ENCODE results near the gene ARGFX.
"Not testable (repeated sequence)": the region's sequence is repeated elsewhere in the genome, so short reads cannot be mapped to it uniquely, and the experiment has no call there.

Gene ARGFX

DNA sequence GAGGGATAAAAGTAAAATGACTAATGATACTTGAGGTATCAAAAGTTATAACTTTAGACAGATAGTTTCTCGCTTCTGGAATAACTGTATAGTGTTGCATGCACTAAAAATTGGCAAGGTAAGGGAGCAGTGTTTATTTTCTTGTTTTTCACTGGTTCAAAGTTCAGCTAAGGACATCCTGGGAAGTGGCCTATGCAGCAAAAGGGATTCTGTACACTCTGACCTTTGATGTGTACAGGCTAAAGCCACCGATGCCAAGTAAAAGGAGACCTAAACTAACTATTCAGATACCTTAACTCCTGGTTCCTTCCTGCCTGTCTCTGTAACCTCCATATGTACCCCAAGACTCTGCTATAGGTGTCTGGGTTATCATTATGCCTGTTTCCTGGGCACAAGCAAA lies 27.1 kb downstream of the ARGFX start:
- H3K9ac ChIP-seq (ENCODE audit: low read length): no peak overlapping the region
- no peak overlapping the region for H3K4me3 ChIP-seq (ENCODE audit: low read depth, low read length, poor library complexity, severe bottlenecking)
- H3F3A ChIP-seq (ENCODE audit: insufficient read depth, low read length): no peaks in the 10 kb centered on the region
- H3K27ac ChIP-seq (ENCODE audit: low read depth, low read length, poor library complexity, severe bottlenecking): peak overlapping the region; percentile 11
- no peaks in the 10 kb centered on the region for H3K79me2 ChIP-seq (ENCODE audit: insufficient read depth, low read length)
- H3K36me3 ChIP-seq (ENCODE audit: insufficient read depth, low read length): no peaks in the 10 kb centered on the region
- H3K9me2 ChIP-seq (ENCODE audit: low read depth, low read length): no peaks in the 10 kb centered on the region
- H3K27me3 ChIP-seq (ENCODE audit: insufficient read depth, low read length): no peaks in the 10 kb centered on the region
- H3K4me1 ChIP-seq (ENCODE audit: insufficient read depth, low read length, severe bottlenecking): peaks cover 23% of the 10 kb centered on the region
- H3K9me3 ChIP-seq (ENCODE audit: low read length): no peaks in the 10 kb centered on the region
- H4K20me1 ChIP-seq (ENCODE audit: insufficient read depth, low read length): no peaks in the 10 kb centered on the region
- no peak for TF ChIP-seq EZH2 (IDR thresholded peaks at IDR 0.05; ENCODE audit: borderline replicate concordance, low read length)
- TF ChIP-seq, protein P1, sequence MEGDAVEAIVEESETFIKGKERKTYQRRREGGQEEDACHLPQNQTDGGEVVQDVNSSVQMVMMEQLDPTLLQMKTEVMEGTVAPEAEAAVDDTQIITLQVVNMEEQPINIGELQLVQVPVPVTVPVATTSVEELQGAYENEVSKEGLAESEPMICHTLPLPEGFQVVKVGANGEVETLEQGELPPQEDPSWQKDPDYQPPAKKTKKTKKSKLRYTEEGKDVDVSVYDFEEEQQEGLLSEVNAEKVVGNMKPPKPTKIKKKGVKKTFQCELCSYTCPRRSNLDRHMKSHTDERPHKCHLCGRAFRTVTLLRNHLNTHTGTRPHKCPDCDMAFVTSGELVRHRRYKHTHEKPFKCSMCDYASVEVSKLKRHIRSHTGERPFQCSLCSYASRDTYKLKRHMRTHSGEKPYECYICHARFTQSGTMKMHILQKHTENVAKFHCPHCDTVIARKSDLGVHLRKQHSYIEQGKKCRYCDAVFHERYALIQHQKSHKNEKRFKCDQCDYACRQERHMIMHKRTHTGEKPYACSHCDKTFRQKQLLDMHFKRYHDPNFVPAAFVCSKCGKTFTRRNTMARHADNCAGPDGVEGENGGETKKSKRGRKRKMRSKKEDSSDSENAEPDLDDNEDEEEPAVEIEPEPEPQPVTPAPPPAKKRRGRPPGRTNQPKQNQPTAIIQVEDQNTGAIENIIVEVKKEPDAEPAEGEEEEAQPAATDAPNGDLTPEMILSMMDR (IDR thresholded peaks at IDR 0.05; ENCODE audit: low read length): no peak
- no peak overlapping the region for H3K4me2 ChIP-seq (ENCODE audit: low read length)
- no peak overlapping the region; the same call in 1 of the 2 replicates for H2AFZ ChIP-seq (ENCODE audit: low read length)

- H4K20me1 ChIP-seq (ENCODE audit: insufficient read depth, low read length): no peaks in the 10 kb centered on the region
- H3K4me3 ChIP-seq (ENCODE audit: low read depth, low read length, poor library complexity, severe bottlenecking): no peak overlapping the region
- H3K9me2 ChIP-seq (ENCODE audit: low read depth, low read length): no peaks in the 10 kb centered on the region
- peaks cover 23% of the 10 kb centered on the region for H3K4me1 ChIP-seq (ENCODE audit: insufficient read depth, low read length, severe bottlenecking)
- H2AFZ ChIP-seq (ENCODE audit: low read length): 0 out of 2 replicates have a peak overlapping the region, but pooled peaks have one; percentile 26
- no peak overlapping the region for H3K27ac ChIP-seq (ENCODE audit: low read depth, low read length, poor library complexity, severe bottlenecking)
- no peaks in the 10 kb centered on the region for H3K9me3 ChIP-seq (ENCODE audit: low read length)
- TF ChIP-seq, protein P1 (IDR thresholded peaks at IDR 0.05; ENCODE audit: low read length): no peak
- no peak for TF ChIP-seq EZH2 (IDR thresholded peaks at IDR 0.05; ENCODE audit: borderline replicate concordance, low read length)
- no peak overlapping the region for H3K9ac ChIP-seq (ENCODE audit: low read length)
- H3K27me3 ChIP-seq (ENCODE audit: insufficient read depth, low read length): no peaks in the 10 kb centered on the region
- no peaks in the 10 kb centered on the region for H3K79me2 ChIP-seq (ENCODE audit: insufficient read depth, low read length)
- no peak overlapping the region for H3K4me2 ChIP-seq (ENCODE audit: low read length)
- no peaks in the 10 kb centered on the region for H3F3A ChIP-seq (ENCODE audit: insufficient read depth, low read length)
- no peaks in the 10 kb centered on the region for H3K36me3 ChIP-seq (ENCODE audit: insufficient read depth, low read length)
These were observed 28.1 kb downstream of the ARGFX start for GRCh38 chr3:121595765-121596406.

- TF ChIP-seq, protein P1 (IDR thresholded peaks at IDR 0.05; ENCODE audit: low read length): no peak
- TF ChIP-seq EZH2 (IDR thresholded peaks at IDR 0.05; ENCODE audit: borderline replicate concordance, low read length): no peak
- no peak overlapping the region for H3K4me3 ChIP-seq (ENCODE audit: low read depth, low read length, poor library complexity, severe bottlenecking)
- no peak overlapping the region for H3K27ac ChIP-seq (ENCODE audit: low read depth, low read length, poor library complexity, severe bottlenecking)
- H3K36me3 ChIP-seq (ENCODE audit: insufficient read depth, low read length): no peaks in the 10 kb centered on the region
- no peaks in the 10 kb centered on the region for H4K20me1 ChIP-seq (ENCODE audit: insufficient read depth, low read length)
- H3K4me1 ChIP-seq (ENCODE audit: insufficient read depth, low read length, severe bottlenecking): peaks cover 10% of the 10 kb centered on the region
- H3K9me3 ChIP-seq (ENCODE audit: low read length): no peaks in the 10 kb centered on the region
- H3K27me3 ChIP-seq (ENCODE audit: insufficient read depth, low read length): no peaks in the 10 kb centered on the region
- no peak overlapping the region for H3K9ac ChIP-seq (ENCODE audit: low read length)
- no peak overlapping the region for H2AFZ ChIP-seq (ENCODE audit: low read length)
- no peaks in the 10 kb centered on the region for H3K79me2 ChIP-seq (ENCODE audit: insufficient read depth, low read length)
- no peaks in the 10 kb centered on the region for H3K9me2 ChIP-seq (ENCODE audit: low read depth, low read length)
- no peaks in the 10 kb centered on the region for H3F3A ChIP-seq (ENCODE audit: insufficient read depth, low read length)
- H3K4me2 ChIP-seq (ENCODE audit: low read length): no peak overlapping the region
These were observed 30.8 kb downstream of the ARGFX start for GRCh38 chr3:121598564-121598963.

GRCh38 chr3:121599900-121600299 lies 32.2 kb downstream of the ARGFX start:
- H2AFZ ChIP-seq (ENCODE audit: low read length); H3K4me2 ChIP-seq (ENCODE audit: low read length); H3K27me3 ChIP-seq (ENCODE audit: insufficient read depth, low read length); H3K9ac ChIP-seq (ENCODE audit: low read length); H3K79me2 ChIP-seq (ENCODE audit: insufficient read depth, low read length); H3F3A ChIP-seq (ENCODE audit: insufficient read depth, low read length); H3K36me3 ChIP-seq (ENCODE audit: insufficient read depth, low read length); H3K4me1 ChIP-seq (ENCODE audit: insufficient read depth, low read length, severe bottlenecking); H3K9me2 ChIP-seq (ENCODE audit: low read depth, low read length); H3K4me3 ChIP-seq (ENCODE audit: low read depth, low read length, poor library complexity, severe bottlenecking); H4K20me1 ChIP-seq (ENCODE audit: insufficient read depth, low read length); H3K9me3 ChIP-seq (ENCODE audit: low read length); H3K27ac ChIP-seq (ENCODE audit: low read depth, low read length, poor library complexity, severe bottlenecking): not testable (repeated sequence)

Data from OCI-LY1 (cell line).